B cell (primary cell): ENCODE data around the gene TCP10L. TPM values are rescaled to one million over a fixed set of nuclear protein-coding genes. Genes with fewer than 3 reads are reported as not detected.

Experiments
- ATAC-seq: fragments of 200-7000 bp; cut with Tn5 transposase; one replicate; pipeline ENCODE4 v1.10.0; 2021; ENCODE audit warnings: low read depth, mild to moderate bottlenecking, moderate number of reproducible peaks, moderate library complexity
- CTCF ChIA-PET: fragments of 350-600 bp; sonication (Branson Sonifier 250); formaldehyde crosslinking; loops from one replicate; lab custom pipeline; 2021; ENCODE audit warnings: antibody characterized with exemption, inconsistent platforms; lab: Charles Lee
- POLR2A ChIA-PET: fragments of 350-600 bp; sonication (Branson Sonifier 250); formaldehyde crosslinking; loops from one replicate; lab custom pipeline; 2021; ENCODE audit warnings: antibody characterized with exemption; lab: Charles Lee
- DNase-seq: peaks from one replicate; pipeline ENCODE4 v3.0.0; 2013
- H2AFZ ChIP-seq: 2 replicates; pipeline ENCODE4 v1.6.1; 2012; ENCODE audit warnings: mild to moderate bottlenecking, low read depth, low read length; ENCODE audit not compliant: insufficient read depth, poor library complexity, severe bottlenecking
- H3K27ac ChIP-seq, 2 donors: 1 replicate in 1 of 2; 2 replicates in 1 of 2; pipeline ENCODE4 v1.5.1; 2012 to 2013; ENCODE audit warnings: low read length in 2 of 2, mild to moderate bottlenecking in 2 of 2, moderate library complexity in 1 of 2
- H3K27me3 ChIP-seq, 4 experiments: fragments of 200-600 bp in 1 of 4; sonication (generic) in 1 of 4; replicated peaks in 1 of 4; 1 replicate in 2 of 4; 2 replicates in 2 of 4; pipeline versions ENCODE4 v1.6.1 to v1.7.0; 2013 to 2016; ENCODE audit warnings: low read length in 3 of 4, mild to moderate bottlenecking in 2 of 4, mixed read lengths in 1 of 4, moderate library complexity in 1 of 4; ENCODE audit not compliant: insufficient read depth in 4 of 4, control insufficient read depth in 3 of 4; ENCODE audit errors: control extremely low read depth in 1 of 4
- H3K36me3 ChIP-seq, 2 experiments: replicated peaks in 1 of 2; 1 replicate in 1 of 2; 2 replicates in 1 of 2; pipeline versions ENCODE4 v1.6.1 to v1.7.1; 2013; ENCODE audit warnings: low read length in 1 of 2; ENCODE audit not compliant: insufficient read depth in 2 of 2, control insufficient read depth in 1 of 2; ENCODE audit errors: control extremely low read depth in 1 of 2, extremely low read depth in 1 of 2
- H3K4me1 ChIP-seq, 2 donors: fragments of 200-600 bp in 1 of 2; sonication (generic) in 1 of 2; 1 replicate in 1 of 2; 2 replicates in 1 of 2; pipeline versions ENCODE4 v1.5.1 to v1.6.1; 2013 to 2017; ENCODE audit warnings: low read length in 2 of 2; ENCODE audit not compliant: control insufficient read depth in 2 of 2, insufficient read depth in 2 of 2
- H3K4me2 ChIP-seq: replicated peaks from 2 replicates; pipeline ENCODE3; 2012; ENCODE audit warnings: mild to moderate bottlenecking, low read depth, low read length; ENCODE audit not compliant: poor library complexity, severe bottlenecking
- H3K4me3 ChIP-seq, 5 experiments: fragments of 200-600 bp in 1 of 5; sonication (generic) in 1 of 5; 1 replicate in 3 of 5; 2 replicates in 2 of 5; pipeline versions ENCODE4 v1.5.1 to v1.7.0; 2011 to 2016; ENCODE audit warnings: low read length in 4 of 5, mild to moderate bottlenecking in 4 of 5, low read depth in 2 of 5, control low read depth in 1 of 5, moderate library complexity in 1 of 5; ENCODE audit not compliant: insufficient read depth in 1 of 5; ENCODE audit errors: control extremely low read depth in 1 of 5, extremely low read depth in 1 of 5
- H3K79me2 ChIP-seq: fragments of 200-600 bp; sonication (generic); one replicate; pipeline ENCODE4 v1.6.0; 2016; ENCODE audit warnings: low read length; ENCODE audit not compliant: control insufficient read depth, insufficient read depth
- H3K9ac ChIP-seq: fragments of 200-600 bp; sonication (generic); 2 replicates; pipeline ENCODE4 v1.6.1; 2017; ENCODE audit warnings: mild to moderate bottlenecking, low read length, moderate library complexity
- H3K9me3 ChIP-seq, 3 donors: one replicate each; pipeline versions ENCODE4 v1.6.1 to v1.7.1; 2013; ENCODE audit warnings: low read length in 2 of 3; ENCODE audit not compliant: control insufficient read depth in 2 of 3, insufficient read depth in 1 of 3; ENCODE audit errors: control extremely low read depth in 1 of 3
- H4K20me1 ChIP-seq: 2 replicates; pipeline ENCODE4 v1.6.0; 2012; ENCODE audit warnings: mild to moderate bottlenecking, low read length; ENCODE audit not compliant: insufficient read depth, control insufficient read depth, poor library complexity, severe bottlenecking
- H3K27ac Mint-ChIP-seq: one replicate; pipeline ENCODE4 v1.8.0; 2021; ENCODE audit warnings: mixed read lengths
- H3K27me3 Mint-ChIP-seq: one replicate; pipeline ENCODE4 v1.8.0; 2021; ENCODE audit warnings: mixed read lengths
- H3K4me1 Mint-ChIP-seq: one replicate; pipeline ENCODE4 v1.8.0; 2021; ENCODE audit warnings: mixed read lengths
- H3K4me3 Mint-ChIP-seq: one replicate; pipeline ENCODE4 v1.8.0; 2021; ENCODE audit warnings: mixed read lengths
- H3K9me3 Mint-ChIP-seq: one replicate; pipeline ENCODE4 v1.8.0; 2022; ENCODE audit warnings: mixed read lengths; ENCODE audit not compliant: insufficient read depth
- CTCF ChIP-seq: fragments of 200-600 bp; IDR thresholded peaks from one replicate; pipeline ENCODE4 v1.8.0; 2022; ENCODE audit warnings: antibody characterized with exemption, mild to moderate bottlenecking
- EZH2 ChIP-seq: IDR thresholded peaks from 2 replicates; pipeline ENCODE4 v1.6.1; 2012; ENCODE audit warnings: borderline replicate concordance, low read depth, mild to moderate bottlenecking, moderate library complexity, low read length; ENCODE audit not compliant: insufficient read depth, poor library complexity, severe bottlenecking
- WGBS: methylation state at CpG from one replicate; pipeline ENCODE4 v1.1.5; 2013; ENCODE audit warnings: missing lambda C conversion rate; ENCODE audit not compliant: insufficient coverage; 5-methylcytosine and 5-hydroxymethylcytosine counted together
- intact Hi-C: fragments of 100-400 bp; cut with micrococcal nuclease; formaldehyde crosslinking; loops from one replicate; pipeline ENCODE4 v1.10.0; 2022
- polyA plus RNA-seq: library from polyadenylated mRNA; depleted of rRNA; stranded (reverse); fragments of >200 nt; gene quantifications from 2 replicates; pipeline ENCODE4 v1.2.3, GENCODE V29; 2012
- total RNA-seq, 2 donors: library from RNA; stranded (reverse); fragments of 120-200 nt in 1 of 2; gene quantifications; 1 replicate in 1 of 2; 2 replicates in 1 of 2; pipeline versions ENCODE4 v1.2.3 to v1.2.4, GENCODE V29; 2013 to 2022

The TCP10L gene
- total and polyA plus RNA-seq, 2 donors (not counting 1 experiment from before 2014, with no cell fraction given) = 0.39 TPM

- Histone ChIP-seq H3K79me2 (no peaks in the 10 kb centered on the region), H3K27ac (no peak overlapping the region), H2AFZ (no peak overlapping the region), H3K4me2 (no peak overlapping the region), H3K4me1 (no peaks in the 10 kb centered on the region), H3K27me3 (peaks cover 0 to under 1% (median 0%) of the 10 kb centered on the region in 4 experiments), H3K9ac (no peak overlapping the region), H3K36me3 (no peaks in the 10 kb centered on the region), H4K20me1 (no peaks in the 10 kb centered on the region), H3K4me3 (no peak overlapping the region), H3K9me3 (peaks cover 0 to 3% (median 0%) of the 10 kb centered on the region in 3 donors)
- no peak for ATAC-seq
- intact Hi-C loops = no loop called here
- POLR2A ChIA-PET = no interaction called here
- CTCF ChIA-PET = interaction anchor here (1.7 kb wide), 1 partner anchor 8 kb away, joined by 4 read pairs; no protein-coding TSS in a partner anchor
- Mint-ChIP-seq H3K4me1 (no peaks in the 10 kb centered on the region), H3K27me3 (peaks cover 26% of the 10 kb centered on the region), H3K27ac (no peak overlapping the region), H3K4me3 (no peak overlapping the region), H3K9me3 (peaks cover 8% of the 10 kb centered on the region)
- no peak for DNase-seq
- no peak for TF ChIP-seq CTCF
- TF ChIP-seq EZH2 = no peak
- WGBS = no CpG with 5 or more reads among the region's 3 CpGs
Measured at GRCh38 chr21:32560896-32561295, 24.4 kb downstream of the TCP10L start.

- no peaks in the 10 kb centered on the region for H3K9me3 Mint-ChIP-seq
Measured at GRCh38 chr21:32559006-32559610, 26.2 kb downstream of the TCP10L start.

More at GRCh38 chr21:32559006-32559610, 26.2 kb downstream of the TCP10L start:
- no peaks in the 10 kb centered on the region for H3K36me3 ChIP-seq
- no peaks in the 10 kb centered on the region for H4K20me1 ChIP-seq
- Mint-ChIP-seq H3K27ac (no peak overlapping the region), H3K4me1 (no peaks in the 10 kb centered on the region), H3K27me3 (peaks cover 17% of the 10 kb centered on the region), H3K4me3 (no peak overlapping the region)
- H2AFZ ChIP-seq = no peak overlapping the region
- TF ChIP-seq CTCF (no peak), EZH2 (no peak)
- ChIA-PET CTCF (no interaction called here), POLR2A (no interaction called here)
- H3K4me2 ChIP-seq = no peak overlapping the region
- no peak for DNase-seq
- 100% methylated on average over 3 of the region's 6 CpGs for WGBS
- H3K27ac ChIP-seq = no peak overlapping the region
- H3K4me1 ChIP-seq = no peaks in the 10 kb centered on the region
- no peaks in the 10 kb centered on the region for H3K79me2 ChIP-seq
- no peak for ATAC-seq
- no peak overlapping the region for H3K9ac ChIP-seq
- H3K9me3 ChIP-seq = no peaks in the 10 kb centered on the region
- H3K4me3 ChIP-seq = no peak overlapping the region
- no peaks in the 10 kb centered on the region for H3K27me3 ChIP-seq
- intact Hi-C loops = no loop called here
